HepG2 (cell line): ENCODE results near the gene HECTD4. TPM values are rescaled to one million over a fixed set of nuclear protein-coding genes. Genes with fewer than 3 reads are reported as not detected.

Experiments
- ATAC-seq: fragments of 200-7000 bp; cut with Tn5 transposase; 3 replicates; pipeline ENCODE4 v1.9.1; 2020; ENCODE audit warnings: mild to moderate bottlenecking, moderate library complexity
- BruUV-seq: library from RNA; stranded (reverse); fragments of 400-500 nt; replicated peaks from 2 replicates; lab custom pipeline; 2021; lab: Mats Ljungman, UMichigan
- CTCF ChIA-PET: fragments of 300-600 bp; formaldehyde crosslinking; extraction: SDS; loops from one replicate; lab custom pipeline; 2021; ENCODE audit warnings: low total read pairs, inconsistent platforms, low intra/inter-chr PET ratio; lab: Yijun Ruan, JAX
- POLR2A ChIA-PET: fragments of 350-600 bp; sonication (Branson Sonifier 250); formaldehyde crosslinking; loops from one replicate; lab custom pipeline; 2020; ENCODE audit warnings: antibody characterized with exemption, inconsistent platforms; lab: Yijun Ruan, JAX
- DNase-seq: peaks from one replicate; pipeline ENCODE4 v3.0.0-alpha.2; 2015; ENCODE audit warnings: low spot score
- FAIRE-seq: peaks from 3 replicates; lab custom pipeline; 2011; peaks lifted over from hg19 to GRCh38; lab: Jason Lieb, UNC
- H2AFZ ChIP-seq: one replicate; pipeline ENCODE4 v1.6.1; 2011; ENCODE audit warnings: low read length, inconsistent platforms
- H3K27ac ChIP-seq: fragments of 300-600 bp; 3 replicates; pipeline ENCODE4 v1.8.0; 2011; ENCODE audit warnings: mixed run types, mild to moderate bottlenecking, mixed read lengths, low read length, inconsistent platforms; ENCODE audit not compliant: insufficient read depth; ENCODE audit errors: extremely low read length
- H3K27me3 ChIP-seq, 2 experiments: fragments of 200-600 bp in 1 of 2; 2 replicates in 1 of 2; 3 replicates in 1 of 2; pipeline versions ENCODE4 v1.6.0 to v1.8.0; 2011; ENCODE audit warnings: low read length in 2 of 2, mild to moderate bottlenecking in 2 of 2, moderate library complexity in 2 of 2, inconsistent platforms in 1 of 2; ENCODE audit not compliant: insufficient read depth in 2 of 2, control insufficient read depth in 1 of 2
- H3K36me3 ChIP-seq, 2 experiments: fragments of 200-600 bp in 1 of 2; replicated peaks in 1 of 2; 2 replicates in 1 of 2; 3 replicates in 1 of 2; pipeline versions ENCODE4 v1.5.1 to v1.8.0; 2011; ENCODE audit warnings: low read length in 2 of 2, inconsistent platforms in 1 of 2; ENCODE audit not compliant: insufficient read depth in 2 of 2, control insufficient read depth in 1 of 2
- H3K4me1 ChIP-seq: 2 replicates; pipeline ENCODE4 v1.5.1; 2012; ENCODE audit warnings: low read length, inconsistent platforms; ENCODE audit not compliant: insufficient read depth
- H3K4me2 ChIP-seq: 2 replicates; pipeline ENCODE4 v1.6.0; 2011; ENCODE audit warnings: low read depth, low read length, inconsistent platforms
- H3K4me3 ChIP-seq, 3 experiments: fragments of 200-600 bp in 1 of 3; sonication (generic), shearing (Covaris generic) in 1 of 3; replicated peaks in 1 of 3; 2 replicates each; pipeline ENCODE4 v1.5.1; 2011 to 2016; ENCODE audit warnings: low read length in 3 of 3, inconsistent platforms in 2 of 3, low read depth in 2 of 3, mild to moderate bottlenecking in 2 of 3, control low read depth in 1 of 3, mixed read lengths in 1 of 3; ENCODE audit not compliant: insufficient read depth in 1 of 3
- H3K79me2 ChIP-seq: one replicate; pipeline ENCODE4 v1.6.1; 2011; ENCODE audit warnings: low read length, inconsistent platforms; ENCODE audit not compliant: insufficient read depth
- H3K9ac ChIP-seq: 2 replicates; pipeline ENCODE4 v1.6.0; 2011; ENCODE audit warnings: mild to moderate bottlenecking, low read depth, low read length, inconsistent platforms; ENCODE audit not compliant: insufficient read depth
- H3K9me3 ChIP-seq: 2 replicates; pipeline ENCODE4 v1.5.1; 2012; ENCODE audit warnings: mild to moderate bottlenecking, low read length
- H4K20me1 ChIP-seq: 2 replicates; pipeline ENCODE4 v1.6.0; 2011; ENCODE audit warnings: inconsistent platforms, mild to moderate bottlenecking, low read length, moderate library complexity; ENCODE audit not compliant: insufficient read depth
- JUND ChIP-seq: sonication (generic); formaldehyde crosslinking; IDR thresholded peaks from 2 replicates; pipeline ENCODE4 v1.8.0; 2022; ENCODE audit warnings: mild to moderate bottlenecking, missing genetic modification reagents
- MIER2 ChIP-seq: IDR thresholded peaks from 2 replicates; pipeline ENCODE4 v1.6.1; 2016; ENCODE audit warnings: missing biosample characterization, missing genetic modification reagents
- NR2F6 ChIP-seq, 2 experiments: IDR thresholded peaks; 2 replicates each; pipeline ENCODE4 v1.6.1; 2016; ENCODE audit warnings: antibody characterized with exemption in 1 of 2, mild to moderate bottlenecking in 1 of 2
- PAWR ChIP-seq: sonication (generic); formaldehyde crosslinking; IDR thresholded peaks from 2 replicates; pipeline ENCODE4 v1.4.0; 2020; ENCODE audit warnings: missing genetic modification reagents, mild to moderate bottlenecking, borderline replicate concordance
- PCBP2 ChIP-seq: fragments of 200-400 bp; formaldehyde crosslinking; optimal IDR thresholded peaks from 2 replicates; pipeline ENCODE3; 2018; ENCODE audit warnings: low read length, low read depth; ENCODE audit not compliant: poor library complexity, severe bottlenecking
- RBM39 ChIP-seq: fragments of 200-400 bp; formaldehyde crosslinking; IDR thresholded peaks from one replicate; pipeline ENCODE4 v1.6.1; 2018; ENCODE audit warnings: antibody characterized with exemption, mild to moderate bottlenecking, low read depth, low read length; ENCODE audit not compliant: poor library complexity, severe bottlenecking
- SP140L ChIP-seq: sonication (generic); formaldehyde crosslinking; IDR thresholded peaks from 2 replicates; pipeline ENCODE4 v1.4.0; 2020; ENCODE audit warnings: missing genetic modification reagents, borderline replicate concordance
- SRSF4 ChIP-seq: fragments of 200-400 bp; formaldehyde crosslinking; IDR thresholded peaks from one replicate; pipeline ENCODE4 v1.6.1; 2018; ENCODE audit warnings: mild to moderate bottlenecking, low read depth, low read length, moderate library complexity; ENCODE audit not compliant: poor library complexity, severe bottlenecking
- TBP ChIP-seq: sonication (generic); formaldehyde crosslinking; IDR thresholded peaks from 2 replicates; pipeline ENCODE4 v1.5.0; 2020; ENCODE audit warnings: missing genetic modification reagents
- ZNF430 ChIP-seq: sonication (generic); formaldehyde crosslinking; IDR thresholded peaks from 2 replicates; pipeline ENCODE4 v1.9.0; 2021; ENCODE audit warnings: mild to moderate bottlenecking, missing genetic modification reagents
- ZNF513 ChIP-seq: sonication (generic); formaldehyde crosslinking; conservative IDR thresholded peaks from 2 replicates; pipeline ENCODE4 v1.5.0; 2020; ENCODE audit warnings: missing genetic modification reagents
- ZNF720 ChIP-seq: sonication (generic); formaldehyde crosslinking; IDR thresholded peaks from 2 replicates; pipeline ENCODE4 v1.4.0; 2020; ENCODE audit warnings: missing genetic modification reagents
- ZNF800 ChIP-seq: sonication (generic); formaldehyde crosslinking; IDR thresholded peaks from 2 replicates; pipeline ENCODE4 v1.4.0; 2020; ENCODE audit warnings: missing genetic modification reagents
- ZSCAN20 ChIP-seq: sonication (generic); formaldehyde crosslinking; IDR thresholded peaks from 2 replicates; pipeline ENCODE4 v1.4.0; 2020; ENCODE audit warnings: missing genetic modification reagents, mild to moderate bottlenecking, borderline replicate concordance
- ZUFSP ChIP-seq: sonication (generic); formaldehyde crosslinking; IDR thresholded peaks from 2 replicates; pipeline ENCODE4 v1.9.0; 2021; ENCODE audit warnings: missing genetic modification reagents, mild to moderate bottlenecking, borderline replicate concordance
- WGBS: methylation state at CpG from one replicate; pipeline ENCODE4 v1.1.6; 2017; ENCODE audit warnings: low lambda C conversion rate; 5-methylcytosine and 5-hydroxymethylcytosine counted together
- in situ Hi-C: cut with HindIII; loops from 2 replicates; pipeline ENCODE4 v1.10.0; 2017; ENCODE audit warnings: low pct_unique_long_range_greater_than_20kb; ENCODE audit not compliant: extremely low pct_ligation_motif_present
- intact Hi-C: fragments of 100-400 bp; cut with micrococcal nuclease; formaldehyde crosslinking; loops from one replicate; pipeline ENCODE4 v1.10.0; 2022; ENCODE audit not compliant: unreplicated experiment
- polyA plus RNA-seq, 8 experiments: library from polyadenylated mRNA; depleted of rRNA in 3 of 8; stranded (reverse) in 7 of 8; unstranded in 1 of 8; fragments of >200 nt; fragmentation: Illumina TruSeq in 4 of 8; extraction: Trizol in 4 of 8; gene quantifications; 2 replicates each; pipeline versions ENCODE4 v1.2.1 to v1.2.3, GENCODE V29; 2011 to 2016; ENCODE audit warnings: low read depth in 4 of 8, missing spikeins in 1 of 8, mixed read lengths in 1 of 8; ENCODE audit not compliant: insufficient read depth in 1 of 8
- total RNA-seq, 5 experiments: library from RNA; depleted of rRNA; stranded (reverse); fragments of >200 nt; fragmentation: Illumina TruSeq; extraction: Trizol; gene quantifications; 2 replicates each; pipeline ENCODE4 v1.2.3, GENCODE V29; 2016; ENCODE audit warnings: low read depth in 1 of 5
- TF ChIP-seq, protein P1 (sequence below): sonication (generic); formaldehyde crosslinking; IDR thresholded peaks from 2 replicates; pipeline ENCODE4 v1.5.0; 2020; ENCODE audit warnings: missing genetic modification reagents

The HECTD4 gene
- total and polyA plus RNA-seq, 2 of the 13 experiments (the other 11 are each of a cell fraction or from before 2014, with no cell fraction given) = 9.0 to 11.4 TPM

GRCh38 chr12:112218150-112218549, 164.1 kb downstream of the HECTD4 start:
- Histone ChIP-seq H3K36me3 (peaks cover 2 to 3% of the 10 kb centered on the region in 2 experiments; a peak in 2 of 5 replicates), H3K27ac (no peak overlapping the region), H3K9me3 (no peaks in the 10 kb centered on the region), H3K79me2 (no peaks in the 10 kb centered on the region), H3K4me2 (no peak overlapping the region), H3K9ac (no peak overlapping the region), H3K4me1 (peaks cover 9% of the 10 kb centered on the region), H2AFZ (no peak overlapping the region), H3K27me3 (no peaks in the 10 kb centered on the region), H4K20me1 (no peaks in the 10 kb centered on the region), H3K4me3 (no peak overlapping the region)
- ATAC-seq (no peak), FAIRE-seq (no peak), DNase-seq (no peak)
- no peak for TF ChIP-seq PCBP2
- TF ChIP-seq SRSF4 = no peak
- TF ChIP-seq SP140L (CRISPR knock-in tag) = no peak
- no peak for TF ChIP-seq RBM39
- TF ChIP-seq, protein P1, sequence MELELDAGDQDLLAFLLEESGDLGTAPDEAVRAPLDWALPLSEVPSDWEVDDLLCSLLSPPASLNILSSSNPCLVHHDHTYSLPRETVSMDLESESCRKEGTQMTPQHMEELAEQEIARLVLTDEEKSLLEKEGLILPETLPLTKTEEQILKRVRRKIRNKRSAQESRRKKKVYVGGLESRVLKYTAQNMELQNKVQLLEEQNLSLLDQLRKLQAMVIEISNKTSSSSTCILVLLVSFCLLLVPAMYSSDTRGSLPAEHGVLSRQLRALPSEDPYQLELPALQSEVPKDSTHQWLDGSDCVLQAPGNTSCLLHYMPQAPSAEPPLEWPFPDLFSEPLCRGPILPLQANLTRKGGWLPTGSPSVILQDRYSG (CRISPR knock-in tag) = no peak
- TF ChIP-seq MIER2 (CRISPR knock-in tag) = no peak
- no peak for TF ChIP-seq PAWR (CRISPR knock-in tag)
- no peak for TF ChIP-seq ZNF720
- no peak for TF ChIP-seq JUND (CRISPR knock-in tag)
- TF ChIP-seq ZNF800 = no peak
- TF ChIP-seq TBP (CRISPR knock-in tag) = no peak
- no peak for TF ChIP-seq ZNF513
- TF ChIP-seq ZNF430 = no peak
- no peak for TF ChIP-seq ZUFSP (CRISPR knock-in tag)
- no peak for TF ChIP-seq NR2F6 (IDR thresholded peaks at IDR 0.05)
- TF ChIP-seq NR2F6 (CRISPR knock-in tag; IDR thresholded peaks at IDR 0.05) = no peak
- no peak for TF ChIP-seq ZSCAN20 (CRISPR knock-in tag)
- BruUV-seq = no TSS peak
- ChIA-PET CTCF (no interaction called here), POLR2A (no interaction called here)
- in situ Hi-C loops = no loop called here
- 95% methylated on average over 3 of the region's 3 CpGs for WGBS
- intact Hi-C loops = no loop called here
